H9 (cell line): ENCODE measurements around the gene ZFR2. TPM values are rescaled to one million over a fixed set of nuclear protein-coding genes. Genes with fewer than 3 reads are reported as not detected.
A peak's percentile ranks its signal among the peaks of the same experiment; 100 is the strongest.

Experiments
- DNase-seq: peaks from one replicate; pipeline ENCODE4 v3.0.0-alpha.2; 2017
- H2AFZ ChIP-seq: one replicate; pipeline ENCODE4 v1.6.1; 2013; ENCODE audit warnings: mild to moderate bottlenecking, low read length, control low read depth, moderate library complexity
- H2AK5ac ChIP-seq: 2 replicates; pipeline ENCODE4 v1.6.1; 2013; ENCODE audit warnings: low read length, control low read depth, mixed read lengths; ENCODE audit not compliant: insufficient read length
- H2BK120ac ChIP-seq: one replicate; pipeline ENCODE4 v1.6.1; 2013; ENCODE audit warnings: low read depth, mild to moderate bottlenecking, low read length, control low read depth, inconsistent platforms; ENCODE audit not compliant: poor library complexity, severe bottlenecking
- H2BK12ac ChIP-seq: 2 replicates; pipeline ENCODE4 v1.6.1; 2013; ENCODE audit warnings: low read length, control low read depth, mixed read lengths, low read depth; ENCODE audit not compliant: insufficient read length
- H2BK15ac ChIP-seq: 2 replicates; pipeline ENCODE4 v1.6.1; 2013; ENCODE audit warnings: low read depth, low read length, control low read depth
- H2BK20ac ChIP-seq: one replicate; pipeline ENCODE4 v1.6.1; 2013; ENCODE audit warnings: low read depth, mild to moderate bottlenecking, low read length, control low read depth, inconsistent platforms; ENCODE audit not compliant: poor library complexity, severe bottlenecking
- H2BK5ac ChIP-seq: 2 replicates; pipeline ENCODE4 v1.6.1; 2013; ENCODE audit warnings: low read length, control low read depth, mixed read lengths; ENCODE audit not compliant: insufficient read length
- H3K14ac ChIP-seq: 2 replicates; pipeline ENCODE4 v1.6.1; 2013; ENCODE audit warnings: low read length, control low read depth; ENCODE audit not compliant: insufficient read depth
- H3K18ac ChIP-seq: 2 replicates; pipeline ENCODE4 v1.6.1; 2013; ENCODE audit warnings: low read depth, mild to moderate bottlenecking, mixed read lengths, low read length, control low read depth; ENCODE audit not compliant: insufficient read length
- H3K23ac ChIP-seq: 2 replicates; pipeline ENCODE4 v1.6.1; 2013; ENCODE audit warnings: low read length, control low read depth, mixed read lengths, low read depth; ENCODE audit not compliant: insufficient read length
- H3K23me2 ChIP-seq: 2 replicates; pipeline ENCODE4 v1.6.1; 2013; ENCODE audit warnings: low read depth, mild to moderate bottlenecking, mixed read lengths, low read length, control low read depth; ENCODE audit not compliant: insufficient read length, poor library complexity, severe bottlenecking
- H3K27ac ChIP-seq: 2 replicates; pipeline ENCODE4 v1.5.1; 2013; ENCODE audit warnings: low read length, control low read depth, mixed read lengths, low read depth; ENCODE audit not compliant: insufficient read length
- H3K27me3 ChIP-seq: 2 replicates; pipeline ENCODE4 v1.6.1; 2013; ENCODE audit warnings: low read length, control low read depth, inconsistent platforms; ENCODE audit not compliant: insufficient read depth
- H3K4ac ChIP-seq: 2 replicates; pipeline ENCODE4 v1.6.1; 2013; ENCODE audit warnings: low read depth, mild to moderate bottlenecking, control low read depth, inconsistent platforms, low read length, moderate library complexity
- H3K4me1 ChIP-seq: 2 replicates; pipeline ENCODE4 v1.6.1; 2013; ENCODE audit warnings: low read length, control low read depth, inconsistent platforms; ENCODE audit not compliant: insufficient read depth
- H3K4me2 ChIP-seq: 2 replicates; pipeline ENCODE4 v1.6.1; 2013; ENCODE audit warnings: low read length, control low read depth, mixed read lengths; ENCODE audit not compliant: insufficient read length, insufficient read depth
- H3K56ac ChIP-seq: 2 replicates; pipeline ENCODE4 v1.6.1; 2013; ENCODE audit warnings: low read depth, mild to moderate bottlenecking, mixed read lengths, low read length, control low read depth; ENCODE audit not compliant: insufficient read length
- H3K79me1 ChIP-seq: 2 replicates; pipeline ENCODE4 v1.6.1; 2013; ENCODE audit warnings: low read depth, mild to moderate bottlenecking, moderate library complexity, low read length, control low read depth, inconsistent platforms; ENCODE audit not compliant: insufficient read depth, poor library complexity, severe bottlenecking
- H3K79me2 ChIP-seq: 2 replicates; pipeline ENCODE4 v1.6.1; 2013; ENCODE audit warnings: low read length, control low read depth, inconsistent platforms; ENCODE audit not compliant: insufficient read depth
- H3K9ac ChIP-seq: 2 replicates; pipeline ENCODE4 v1.6.1; 2013; ENCODE audit warnings: low read length, control low read depth, mixed read lengths; ENCODE audit not compliant: insufficient read length; ENCODE audit errors: extremely low read depth
- H3K9me3 ChIP-seq: one replicate; pipeline ENCODE4 v1.6.1; 2013; ENCODE audit warnings: low read depth, low read length, inconsistent platforms; ENCODE audit not compliant: control insufficient read depth
- H3T11ph ChIP-seq: one replicate; pipeline ENCODE4 v1.6.1; 2013; ENCODE audit warnings: mild to moderate bottlenecking, low read length, control low read depth, inconsistent platforms
- H4K20me1 ChIP-seq: one replicate; pipeline ENCODE4 v1.6.1; 2013; ENCODE audit not compliant: control insufficient read depth, insufficient read length, insufficient read depth
- H4K5ac ChIP-seq: 2 replicates; pipeline ENCODE4 v1.6.1; 2013; ENCODE audit warnings: low read depth, mild to moderate bottlenecking, mixed read lengths, low read length, control low read depth; ENCODE audit not compliant: insufficient read length
- H4K8ac ChIP-seq: replicated peaks from 2 replicates; pipeline ENCODE4 v1.6.1; 2013; ENCODE audit warnings: low read length, control low read depth, mixed read lengths, low read depth; ENCODE audit not compliant: insufficient read length
- H4K91ac ChIP-seq: 2 replicates; pipeline ENCODE4 v1.6.1; 2013; ENCODE audit warnings: low read depth, mild to moderate bottlenecking, moderate library complexity, mixed read lengths, low read length, control low read depth; ENCODE audit not compliant: insufficient read length
- H3K27ac Mint-ChIP-seq, 3 experiments: 2 replicates in 2 of 3; 3 replicates in 1 of 3; pipeline ENCODE4 v1.8.0; 2020 to 2021; ENCODE audit warnings: mixed read lengths in 3 of 3, mild to moderate bottlenecking in 1 of 3, moderate library complexity in 1 of 3
- H3K27me3 Mint-ChIP-seq: 2 replicates; pipeline ENCODE4 v1.8.0; 2021; ENCODE audit warnings: low read depth, mild to moderate bottlenecking, moderate library complexity, mixed read lengths
- H3K36me3 Mint-ChIP-seq, 3 experiments: 2 replicates in 2 of 3; 3 replicates in 1 of 3; pipeline ENCODE4 v1.8.0; 2020 to 2021; ENCODE audit warnings: low read depth in 3 of 3, mixed read lengths in 3 of 3; ENCODE audit not compliant: insufficient read depth in 1 of 3
- H3K4me1 Mint-ChIP-seq, 2 experiments: 2 replicates each; pipeline ENCODE4 v1.8.0; 2020; ENCODE audit warnings: mixed read lengths in 2 of 2
- H3K4me3 Mint-ChIP-seq, 2 experiments: 2 replicates in 1 of 2; 3 replicates in 1 of 2; pipeline ENCODE4 v1.8.0; 2020 to 2021; ENCODE audit warnings: mild to moderate bottlenecking in 2 of 2, mixed read lengths in 2 of 2, moderate library complexity in 1 of 2
- H3K9me3 Mint-ChIP-seq, 2 experiments: 2 replicates in 1 of 2; 3 replicates in 1 of 2; pipeline ENCODE4 v1.8.0; 2020; ENCODE audit warnings: mild to moderate bottlenecking in 2 of 2, mixed read lengths in 2 of 2, moderate library complexity in 1 of 2
- WGBS: extraction: QIAGEN DNeasy Blood & Tissue Kit; methylation state at CpG from one replicate; pipeline ENCODE4 v1.1.7; 2013; ENCODE audit warnings: missing lambda C conversion rate, low lambda C conversion rate, mixed read lengths; ENCODE audit not compliant: insufficient read length; ENCODE audit errors: extremely low coverage; 5-methylcytosine and 5-hydroxymethylcytosine counted together
- total RNA-seq: library from RNA; stranded (reverse); gene quantifications from 2 replicates; pipeline ENCODE4 v1.2.1, GENCODE V29; 2021
- TF ChIP-seq, protein P1 (sequence below): fragments of 200-600 bp; sonication (generic); conservative IDR thresholded peaks from 3 replicates; pipeline ENCODE4 v1.8.0; 2021; ENCODE audit warnings: antibody characterized with exemption, mild to moderate bottlenecking

The ZFR2 gene
- total RNA-seq, 1 experiment from 2014 or later, result 18.3 TPM

DNA sequence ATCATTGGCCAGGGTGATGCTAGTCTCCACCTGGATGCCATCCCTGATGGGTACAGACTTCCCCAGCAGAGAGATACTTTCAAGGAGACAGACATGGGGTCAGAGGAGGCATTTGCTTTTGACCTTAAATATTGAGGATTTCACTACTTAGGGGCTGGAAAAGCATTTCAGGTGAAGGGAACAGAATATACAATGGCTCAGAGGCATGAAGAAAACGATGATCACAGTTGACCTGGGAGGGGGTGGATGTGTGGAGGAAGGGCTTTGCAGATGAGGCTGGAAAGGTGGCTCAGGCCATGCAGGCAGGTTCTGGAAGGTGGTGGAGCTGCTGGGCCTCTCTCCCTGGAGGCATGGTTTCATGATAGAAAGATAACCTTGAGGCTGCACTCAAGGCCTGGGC, 86.5 kb downstream of the ZFR2 start:
- Histone ChIP-seq H3K18ac (no peak overlapping the region), H2BK20ac (no peak overlapping the region), H4K20me1 (no peaks in the 10 kb centered on the region), H2AFZ (no peak overlapping the region), H2BK15ac (no peak overlapping the region), H3K79me1 (no peaks in the 10 kb centered on the region), H3K4ac (no peak overlapping the region), H2BK5ac (no peak overlapping the region), H3T11ph (no peak overlapping the region), H3K14ac (no peak overlapping the region), H4K8ac (no peak overlapping the region), H2BK12ac (no peak overlapping the region), H2BK120ac (no peak overlapping the region), H3K23ac (no peak overlapping the region), H3K79me2 (no peaks in the 10 kb centered on the region), H3K27me3 (peaks cover 2% of the 10 kb centered on the region; the same call in 1 of the 2 replicates), H2AK5ac (no peak overlapping the region), H3K23me2 (no peaks in the 10 kb centered on the region), H3K27ac (no peak overlapping the region), H3K9me3 (peaks cover 19% of the 10 kb centered on the region), H3K4me1 (no peaks in the 10 kb centered on the region), H4K91ac (no peak overlapping the region), H3K4me2 (no peak overlapping the region), H3K56ac (no peak overlapping the region), H3K9ac (no peak overlapping the region), H4K5ac (no peak overlapping the region)
- peak overlapping the region in 1 of 2 experiments; percentile 28; a peak in 2 of 5 replicates for H3K4me3 Mint-ChIP-seq
- TF ChIP-seq, protein P1, sequence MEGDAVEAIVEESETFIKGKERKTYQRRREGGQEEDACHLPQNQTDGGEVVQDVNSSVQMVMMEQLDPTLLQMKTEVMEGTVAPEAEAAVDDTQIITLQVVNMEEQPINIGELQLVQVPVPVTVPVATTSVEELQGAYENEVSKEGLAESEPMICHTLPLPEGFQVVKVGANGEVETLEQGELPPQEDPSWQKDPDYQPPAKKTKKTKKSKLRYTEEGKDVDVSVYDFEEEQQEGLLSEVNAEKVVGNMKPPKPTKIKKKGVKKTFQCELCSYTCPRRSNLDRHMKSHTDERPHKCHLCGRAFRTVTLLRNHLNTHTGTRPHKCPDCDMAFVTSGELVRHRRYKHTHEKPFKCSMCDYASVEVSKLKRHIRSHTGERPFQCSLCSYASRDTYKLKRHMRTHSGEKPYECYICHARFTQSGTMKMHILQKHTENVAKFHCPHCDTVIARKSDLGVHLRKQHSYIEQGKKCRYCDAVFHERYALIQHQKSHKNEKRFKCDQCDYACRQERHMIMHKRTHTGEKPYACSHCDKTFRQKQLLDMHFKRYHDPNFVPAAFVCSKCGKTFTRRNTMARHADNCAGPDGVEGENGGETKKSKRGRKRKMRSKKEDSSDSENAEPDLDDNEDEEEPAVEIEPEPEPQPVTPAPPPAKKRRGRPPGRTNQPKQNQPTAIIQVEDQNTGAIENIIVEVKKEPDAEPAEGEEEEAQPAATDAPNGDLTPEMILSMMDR, result no peak
- no peak for DNase-seq
- H3K27ac Mint-ChIP-seq, result no peak overlapping the region
- no CpG with 5 or more reads among the region's 1 CpG for WGBS
- peaks cover 2 to 5% of the 10 kb centered on the region in 2 experiments; a peak in 2 of 4 replicates for H3K4me1 Mint-ChIP-seq
- peaks cover 21 to 24% (median 21%) of the 10 kb centered on the region in 3 experiments for H3K36me3 Mint-ChIP-seq
- H3K9me3 Mint-ChIP-seq, result peaks cover 21 to 23% of the 10 kb centered on the region in 2 experiments
- H3K27me3 Mint-ChIP-seq, result peaks cover 47% of the 10 kb centered on the region
